NCI-H2107 treated with DMSO at 0.1 percent for 48 hours (cell line): ENCODE results near the gene WDR64.
A peak's percentile ranks its signal among the peaks of the same experiment; 100 is the strongest.

Experiments
- DNase-seq: peaks from one replicate; lab custom pipeline; 2025; ENCODE audit not compliant: unreplicated experiment; lab: John Stamatoyannopoulos, UW

Gene WDR64

GRCh38 chr1:241836941-241837340 lies 184.9 kb downstream of the WDR64 start:
- DNase-seq: no peak

- DNase-seq: no peak
These were observed 185.3 kb downstream of the WDR64 start for GRCh38 chr1:241837416-241837815.

DNA sequence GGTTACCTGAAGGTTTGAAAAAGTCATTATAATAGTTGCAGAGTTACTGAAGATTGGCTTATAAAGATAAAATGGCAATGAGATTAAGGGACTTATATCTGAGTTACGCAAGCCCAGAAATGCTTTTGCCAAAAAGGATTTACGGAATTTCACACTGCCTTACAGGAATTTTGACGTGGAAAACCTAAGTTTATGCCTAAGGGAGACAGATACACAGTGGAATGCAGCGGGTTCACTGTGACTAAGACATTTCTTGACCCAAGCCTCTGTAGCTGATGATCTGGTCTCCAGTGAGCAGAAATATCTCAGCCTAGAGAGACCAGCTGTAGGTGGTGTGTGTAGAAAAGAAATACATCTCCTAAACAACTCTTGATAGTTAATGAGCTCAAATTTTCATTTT lies 185.8 kb downstream of the WDR64 start:
- no peak for DNase-seq

DNA sequence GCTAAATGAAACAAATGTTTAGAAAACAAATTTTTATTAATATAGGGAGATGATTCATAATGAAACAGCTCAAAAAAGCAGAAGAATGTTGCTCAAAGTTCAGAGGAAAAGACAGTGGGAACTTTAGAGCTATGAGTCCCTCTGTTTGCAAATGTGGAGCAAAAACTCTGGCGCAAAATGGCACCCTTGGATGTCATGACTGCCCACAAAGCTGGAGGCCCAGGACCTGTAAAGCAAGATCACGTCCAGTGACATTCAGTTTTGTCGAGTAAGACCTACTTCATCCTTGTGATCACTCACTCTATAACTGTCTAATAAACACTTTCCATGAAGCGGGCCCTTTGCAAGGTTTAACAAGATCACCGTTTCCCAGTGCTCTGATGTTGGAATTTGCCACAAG lies 186.8 kb downstream of the WDR64 start:
- no peak for DNase-seq

GRCh38 chr1:241839369-241839979 lies 187.4 kb downstream of the WDR64 start:
- no peak for DNase-seq

- DNase-seq: no peak
These were observed 188.1 kb downstream of the WDR64 start for GRCh38 chr1:241840164-241840563.

DNA sequence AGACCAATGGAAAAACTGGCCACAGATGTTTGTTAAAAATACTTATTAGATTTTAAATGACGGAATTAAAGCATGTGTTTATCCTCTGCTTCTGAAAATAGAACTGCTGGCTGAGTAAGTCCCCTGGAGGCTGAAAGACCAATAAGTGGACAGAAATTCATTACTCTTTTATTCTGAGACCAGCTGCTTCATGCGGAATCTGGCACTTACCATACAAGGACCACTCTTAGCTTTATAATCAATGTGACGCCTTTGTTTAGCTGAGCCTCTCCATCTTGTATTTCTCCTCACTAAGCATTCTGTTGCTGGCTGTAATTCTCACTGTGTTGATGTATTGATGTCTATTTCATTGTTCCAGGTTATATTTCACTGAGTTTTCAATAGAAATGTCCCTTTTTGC lies 189.6 kb downstream of the WDR64 start:
- DNase-seq: peak; percentile 99

DNA sequence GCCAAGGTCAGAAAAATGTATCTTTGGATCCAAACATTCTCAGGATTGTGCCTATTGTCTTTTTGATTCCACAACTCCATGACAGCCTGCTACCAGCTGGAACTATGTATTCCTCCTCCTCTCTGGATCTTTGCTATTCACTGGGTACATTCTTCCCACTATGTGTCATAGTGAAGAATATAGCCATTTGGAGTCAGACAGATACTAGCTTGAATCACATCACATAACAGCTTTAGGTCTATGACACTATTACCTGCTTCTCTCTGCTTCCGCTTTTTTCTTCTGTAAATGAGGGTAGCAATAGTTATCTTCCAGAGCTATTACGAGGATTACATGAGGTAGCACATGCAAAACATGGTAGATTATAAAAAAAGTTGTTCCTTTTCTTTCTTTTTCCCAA lies 190.5 kb downstream of the WDR64 start:
- DNase-seq: peak; percentile 71

DNA sequence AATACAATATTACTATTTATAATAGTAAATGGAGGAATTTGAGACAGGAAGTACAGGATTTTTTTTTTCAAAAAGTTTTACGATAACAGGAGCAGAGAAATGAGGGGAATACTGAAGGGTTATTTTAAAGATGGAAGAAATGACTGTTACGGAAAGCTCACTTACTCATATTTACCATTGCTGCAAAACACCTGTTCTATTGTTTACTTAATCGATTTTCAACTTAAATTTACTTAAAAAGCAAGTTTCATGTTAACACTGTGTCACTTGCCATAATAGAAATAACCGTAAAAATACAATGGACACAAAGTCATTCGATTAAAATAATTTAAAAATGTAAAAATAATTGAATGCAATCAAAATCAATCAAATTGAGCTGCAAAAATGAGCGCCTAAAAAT lies 192.5 kb downstream of the WDR64 start:
- DNase-seq: peak; percentile 80

DNA sequence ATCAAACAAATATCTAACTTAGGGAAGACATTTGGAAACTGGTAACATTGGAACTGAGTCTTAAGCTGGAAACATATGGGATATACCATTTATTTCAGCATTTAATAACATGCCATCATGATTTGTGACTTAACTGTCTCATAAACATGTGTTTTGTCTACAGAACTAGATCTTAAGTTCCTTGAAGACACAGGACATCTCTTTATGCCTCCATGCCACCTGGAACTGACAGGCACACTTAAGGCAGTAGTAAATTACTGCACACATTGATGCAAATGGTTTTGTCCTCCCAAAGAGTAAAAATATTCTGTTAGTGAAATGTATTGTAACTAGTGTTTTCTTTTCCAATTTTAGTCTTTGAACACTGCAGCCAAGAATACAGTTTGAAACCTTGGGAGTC lies 194.3 kb downstream of the WDR64 start:
- DNase-seq: no peak

DNA sequence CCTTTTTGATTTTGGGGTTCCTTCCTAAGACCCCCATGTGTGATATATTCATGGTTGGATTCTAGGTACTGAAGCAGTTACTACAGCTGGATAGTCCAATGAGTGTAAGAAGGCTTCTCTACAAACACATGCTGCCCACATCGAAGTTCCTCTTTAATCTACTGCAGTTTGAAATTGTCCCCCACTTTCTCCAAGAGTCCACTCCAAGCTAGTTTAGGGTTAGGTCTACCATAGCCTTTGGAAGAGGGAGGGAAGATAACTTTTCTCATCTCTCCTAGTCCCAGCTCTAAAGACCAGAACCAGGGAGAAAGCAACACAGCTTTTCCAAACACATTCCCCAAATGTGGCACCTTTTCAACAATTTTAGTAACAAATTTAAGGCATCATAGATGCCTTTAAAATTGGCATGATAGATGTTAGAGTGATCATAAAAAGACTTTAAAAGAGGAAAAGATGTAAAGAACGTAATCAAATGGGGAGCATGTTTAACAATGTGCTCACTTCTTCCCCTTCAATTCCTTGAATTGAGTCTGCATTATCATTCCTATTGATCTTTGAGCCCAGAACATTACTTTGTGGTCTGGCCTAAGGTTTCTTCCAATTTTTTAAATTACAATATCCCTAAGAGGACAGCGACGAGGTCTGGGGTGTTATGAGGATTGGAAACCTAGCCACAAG lies 194.9 kb downstream of the WDR64 start:
- DNase-seq: no peak

- DNase-seq: no peak
These were observed 195.4 kb downstream of the WDR64 start for GRCh38 chr1:241847540-241847795.

GRCh38 chr1:241847796-241848685 lies 196.0 kb downstream of the WDR64 start, which contains the start of gene EXO1:
TSS of gene EXO1 (plus strand) at chr1:241848204. CDS start at chr1:241850426, 2,222 bp downstream.
- DNase-seq: peak; percentile 92

- peak; percentile 78 for DNase-seq
These were observed 196.7 kb downstream of the WDR64 start for GRCh38 chr1:241848686-241849344.

GRCh38 chr1:241849345-241849695 lies 197.2 kb downstream of the WDR64 start:
- peak; percentile 78 for DNase-seq
